GM23338 (cell line): ENCODE measurements around the gene AGAP5.

Experiments
- CREB1 ChIP-seq: fragments of 250-450 bp; sonication (Bioruptor Pico); IDR thresholded peaks from 2 replicates; pipeline ENCODE4 v1.5.0; 2020; ENCODE audit warnings: low read depth, mild to moderate bottlenecking, moderate library complexity
- CTCF ChIP-seq, 2 experiments: fragments of 200-600 bp in 1 of 2; sonication (generic) in 1 of 2; conservative IDR thresholded peaks; 2 replicates each; pipeline versions ENCODE4 v1.5.1 to v1.6.1; 2016 to 2017; ENCODE audit warnings: antibody characterized with exemption in 2 of 2, low read depth in 2 of 2, mild to moderate bottlenecking in 2 of 2, moderate library complexity in 1 of 2
- EZH2 ChIP-seq: fragments of 200-600 bp; sonication (generic); IDR thresholded peaks from one replicate; pipeline ENCODE4 v1.8.0; 2017; ENCODE audit warnings: antibody characterized with exemption, mild to moderate bottlenecking, low read depth; ENCODE audit not compliant: unreplicated experiment
- EZH2phosphoT487 ChIP-seq: fragments of 200-600 bp; sonication (generic); IDR thresholded peaks from one replicate; pipeline ENCODE4 v1.8.1; 2018; ENCODE audit warnings: antibody characterized with exemption; ENCODE audit not compliant: unreplicated experiment
- POLR2AphosphoS5 ChIP-seq: IDR thresholded peaks from 2 replicates; pipeline ENCODE4 v1.6.1; 2016; ENCODE audit warnings: antibody characterized with exemption, low read depth
- ZNF331 ChIP-seq: fragments of 250-450 bp; sonication (Bioruptor Pico); IDR thresholded peaks from 2 replicates; pipeline ENCODE4 v1.5.0; 2020; ENCODE audit warnings: low read depth, mild to moderate bottlenecking, moderate library complexity
- ZNF462 ChIP-seq: fragments of 250-450 bp; sonication (Bioruptor Pico); IDR thresholded peaks from 2 replicates; pipeline ENCODE4 v1.5.0; 2020; ENCODE audit warnings: mild to moderate bottlenecking, moderate library complexity

- no peak for TF ChIP-seq CTCF (conservative IDR thresholded peaks at IDR 0.05; ENCODE audit: low read depth in 2 of 2)
- TF ChIP-seq POLR2AphosphoS5: no peak
- TF ChIP-seq EZH2: no peak
- TF ChIP-seq ZNF462 (CRISPR knock-in tag): no peak
- TF ChIP-seq EZH2phosphoT487: no peak
- no peak for TF ChIP-seq CREB1 (CRISPR knock-in tag)
- TF ChIP-seq ZNF331 (CRISPR knock-in tag): no peak
Measured at GRCh38 chr10:73650537-73651331, 47.2 kb downstream of the AGAP5 start.
